ENCODE results near the gene EFNA5. TPM values are rescaled to one million over a fixed set of nuclear protein-coding genes. Genes with fewer than 3 reads are reported as not detected.

Gene EFNA5
- total and polyA plus RNA-seq, 2 experiments from 2014 or later = 0.64 to 0.86 TPM

DNA sequence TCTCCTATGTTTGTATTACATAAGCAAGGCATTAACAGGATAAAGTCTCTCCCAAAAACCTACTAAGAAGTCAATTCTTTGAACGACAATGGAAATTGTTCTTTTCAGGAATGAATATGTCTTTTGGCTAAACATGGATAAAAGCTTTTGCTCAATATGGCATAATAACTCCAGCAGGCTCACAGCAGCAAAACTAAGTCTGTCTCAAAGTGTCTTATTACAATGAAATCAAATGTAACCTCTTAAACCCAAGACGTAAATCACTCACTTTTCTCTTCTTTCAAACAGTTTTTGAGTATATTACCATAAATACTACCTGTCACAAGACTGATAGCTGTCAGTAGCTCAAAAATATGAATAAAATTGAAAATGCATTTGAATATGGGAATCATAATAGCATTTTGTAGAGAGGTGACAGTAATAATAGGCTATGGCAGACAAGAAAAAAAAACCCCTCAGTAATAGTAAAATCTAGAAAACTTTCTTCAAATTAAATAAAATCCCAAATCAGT, 41.7 kb upstream of the EFNA5 start:
- Histone ChIP-seq H3K4me1 (ENCODE audit: insufficient read depth) (no peaks in the 10 kb centered on the region), H3K79me2 (ENCODE audit: insufficient read depth) (no peaks in the 10 kb centered on the region), H3K36me3 (ENCODE audit: low read depth) (no peaks in the 10 kb centered on the region), H3K9me3 (ENCODE audit: low read depth) (no peaks in the 10 kb centered on the region), H3K27ac (no peak overlapping the region), H2AFZ (no peak overlapping the region), H4K20me1 (ENCODE audit: insufficient read depth) (no peaks in the 10 kb centered on the region), H3K4me3 (no peak overlapping the region), H3K9me2 (ENCODE audit: insufficient read depth) (no peaks in the 10 kb centered on the region), H3K27me3 (replicated peaks; ENCODE audit: insufficient read depth) (no peaks in the 10 kb centered on the region), H3F3A (ENCODE audit: insufficient read depth) (no peaks in the 10 kb centered on the region), H3K4me2 (ENCODE audit: unreplicated experiment) (no peak overlapping the region), H3K9ac (no peak overlapping the region)
- 64 to 76% methylated on average over 2 of the region's 2 CpGs for WGBS, 2 experiments (ENCODE audit: low coverage in 1 of 2, low lambda C conversion rate in 2 of 2, missing lambda C conversion rate in 2 of 2)
- DNase-seq = no peak
- no peak for TF ChIP-seq EZH2phosphoT487 (IDR thresholded peaks at IDR 0.05; ENCODE audit: insufficient read depth, low read depth)
- no peak for TF ChIP-seq EZH2 (IDR thresholded peaks at IDR 0.05; ENCODE audit: insufficient read depth, poor library complexity, severe bottlenecking)
- in situ Hi-C loops (cut with MboI) = no loop called here

DNA sequence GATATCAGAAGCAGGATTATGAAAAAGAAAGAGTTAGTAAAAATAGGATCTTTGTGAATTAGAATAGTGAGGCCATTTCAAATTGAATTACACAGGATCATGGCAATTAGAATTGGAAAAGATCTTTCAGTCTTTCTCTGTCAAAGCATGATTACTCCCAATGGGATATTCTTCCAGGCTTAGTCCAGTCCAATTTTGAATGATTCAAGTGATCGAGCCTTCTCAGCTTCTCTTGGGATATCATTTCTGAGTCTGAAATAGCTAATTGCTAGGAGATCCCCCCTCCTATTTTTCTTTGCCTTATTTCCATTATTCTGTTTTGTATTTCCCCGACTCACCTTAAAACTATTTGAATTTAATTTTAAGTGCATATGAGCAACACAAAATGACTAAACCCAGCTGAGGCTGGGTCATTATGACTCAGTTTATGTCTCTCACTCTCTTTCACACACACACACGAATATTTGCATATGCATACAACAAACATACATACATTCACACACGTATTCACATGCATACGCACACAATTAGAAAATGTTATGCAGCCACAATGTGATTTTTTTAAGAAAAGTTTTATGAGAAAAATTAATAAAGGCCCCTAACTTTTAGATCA, 34.8 kb upstream of the EFNA5 start:
- H4K20me1 ChIP-seq (ENCODE audit: insufficient read depth) = no peaks in the 10 kb centered on the region
- H3K9me2 ChIP-seq (ENCODE audit: insufficient read depth) = no peaks in the 10 kb centered on the region
- no peaks in the 10 kb centered on the region for H3K9me3 ChIP-seq (ENCODE audit: low read depth)
- H3K4me1 ChIP-seq (ENCODE audit: insufficient read depth) = peaks cover 9% of the 10 kb centered on the region; the same call in 1 of the 2 replicates
- peak; percentile 82 for DNase-seq
- H3K27ac ChIP-seq = peak overlapping the region; percentile 28
- no peaks in the 10 kb centered on the region for H3K79me2 ChIP-seq (ENCODE audit: insufficient read depth)
- H3K9ac ChIP-seq = peak overlapping the region; percentile 35
- TF ChIP-seq EZH2 (IDR thresholded peaks at IDR 0.05; ENCODE audit: insufficient read depth, poor library complexity, severe bottlenecking) (no peak), EZH2phosphoT487 (IDR thresholded peaks at IDR 0.05; ENCODE audit: insufficient read depth, low read depth) (no peak)
- H2AFZ ChIP-seq = peak overlapping the region; percentile 74
- peak overlapping the region; percentile 83 for H3K4me2 ChIP-seq (ENCODE audit: unreplicated experiment)
- H3K36me3 ChIP-seq (ENCODE audit: low read depth) = no peaks in the 10 kb centered on the region
- 32 to 35% methylated on average over 5 of the region's 5 CpGs for WGBS, 2 experiments (ENCODE audit: low coverage in 1 of 2, low lambda C conversion rate in 2 of 2, missing lambda C conversion rate in 2 of 2)
- H3K4me3 ChIP-seq = peak overlapping the region; percentile 61
- no peaks in the 10 kb centered on the region for H3K27me3 ChIP-seq (replicated peaks; ENCODE audit: insufficient read depth)
- in situ Hi-C loops (cut with MboI) = no loop called here
- no peaks in the 10 kb centered on the region for H3F3A ChIP-seq (ENCODE audit: insufficient read depth)

GRCh38 chr5:107704681-107705401, 34.1 kb upstream of the EFNA5 start:
- in situ Hi-C loops (cut with MboI) = no loop called here
- no peaks in the 10 kb centered on the region for H3F3A ChIP-seq (ENCODE audit: insufficient read depth)
- no peak for TF ChIP-seq EZH2 (IDR thresholded peaks at IDR 0.05; ENCODE audit: insufficient read depth, poor library complexity, severe bottlenecking)
- TF ChIP-seq EZH2phosphoT487 (IDR thresholded peaks at IDR 0.05; ENCODE audit: insufficient read depth, low read depth) = no peak
- peak overlapping the region; percentile 74 for H2AFZ ChIP-seq
- peak overlapping the region; percentile 28 for H3K27ac ChIP-seq
- H3K4me3 ChIP-seq = peak overlapping the region; percentile 61
- H3K27me3 ChIP-seq (replicated peaks; ENCODE audit: insufficient read depth) = no peaks in the 10 kb centered on the region
- H3K9me2 ChIP-seq (ENCODE audit: insufficient read depth) = no peaks in the 10 kb centered on the region
- no peaks in the 10 kb centered on the region for H4K20me1 ChIP-seq (ENCODE audit: insufficient read depth)
- peak; percentile 34 for DNase-seq
- WGBS, 2 experiments (ENCODE audit: low coverage in 1 of 2, low lambda C conversion rate in 2 of 2, missing lambda C conversion rate in 2 of 2) = 22 to 30% methylated on average over 12 of the region's 12 CpGs
- H3K9ac ChIP-seq = peak overlapping the region; percentile 35
- no peaks in the 10 kb centered on the region for H3K9me3 ChIP-seq (ENCODE audit: low read depth)
- peak overlapping the region; percentile 83 for H3K4me2 ChIP-seq (ENCODE audit: unreplicated experiment)
- peaks cover 9% of the 10 kb centered on the region; the same call in 1 of the 2 replicates for H3K4me1 ChIP-seq (ENCODE audit: insufficient read depth)
- H3K36me3 ChIP-seq (ENCODE audit: low read depth) = no peaks in the 10 kb centered on the region
- H3K79me2 ChIP-seq (ENCODE audit: insufficient read depth) = no peaks in the 10 kb centered on the region

DNA sequence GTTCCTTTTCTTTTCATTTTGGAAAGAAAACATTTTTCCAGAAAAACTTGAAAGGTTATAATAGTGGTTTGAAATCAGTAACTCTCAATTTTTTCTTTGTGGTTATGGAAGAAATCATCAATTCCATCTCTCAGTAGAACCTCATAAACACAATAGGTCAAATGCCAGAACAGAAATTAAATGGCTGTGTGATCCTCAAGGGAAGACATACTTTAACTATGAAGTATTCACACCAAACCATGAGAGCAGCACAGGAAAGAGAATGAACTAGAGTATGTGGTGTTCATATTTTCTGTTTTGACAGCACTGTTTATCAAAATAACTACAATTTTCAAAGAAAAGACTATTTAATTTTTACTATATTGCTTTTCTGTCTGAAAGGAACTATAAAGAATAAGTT, 29.7 kb upstream of the EFNA5 start:
- H2AFZ ChIP-seq = no peak overlapping the region
- no peak overlapping the region for H3K9ac ChIP-seq
- H3K9me2 ChIP-seq (ENCODE audit: insufficient read depth) = no peaks in the 10 kb centered on the region
- H3K9me3 ChIP-seq (ENCODE audit: low read depth) = no peaks in the 10 kb centered on the region
- TF ChIP-seq EZH2phosphoT487 (IDR thresholded peaks at IDR 0.05; ENCODE audit: insufficient read depth, low read depth) (no peak), EZH2 (IDR thresholded peaks at IDR 0.05; ENCODE audit: insufficient read depth, poor library complexity, severe bottlenecking) (no peak)
- H3K4me1 ChIP-seq (ENCODE audit: insufficient read depth) = peaks cover 13% of the 10 kb centered on the region
- no peaks in the 10 kb centered on the region for H3K36me3 ChIP-seq (ENCODE audit: low read depth)
- in situ Hi-C loops (cut with MboI) = no loop called here
- no peak overlapping the region for H3K27ac ChIP-seq
- H4K20me1 ChIP-seq (ENCODE audit: insufficient read depth) = no peaks in the 10 kb centered on the region
- H3K27me3 ChIP-seq (replicated peaks; ENCODE audit: insufficient read depth) = no peaks in the 10 kb centered on the region
- H3K4me2 ChIP-seq (ENCODE audit: unreplicated experiment) = no peak overlapping the region
- H3K79me2 ChIP-seq (ENCODE audit: insufficient read depth) = no peaks in the 10 kb centered on the region
- H3F3A ChIP-seq (ENCODE audit: insufficient read depth) = no peaks in the 10 kb centered on the region
- peak; percentile 26 for DNase-seq
- H3K4me3 ChIP-seq = no peak overlapping the region
